GOT3 (cell line): Measurements from ENCODE around the gene GRAMD4.

Experiments
- DNase-seq: peaks from one replicate; lab custom pipeline; 2025; ENCODE audit warnings: mixed read lengths; lab: John Stamatoyannopoulos, UW

Gene GRAMD4

GRCh38 chr22:46691571-46691970, 71.4 kb downstream of the GRAMD4 start:
- no peak for DNase-seq

GRCh38 chr22:46693634-46694415, 73.6 kb downstream of the GRAMD4 start:
- no peak for DNase-seq

- no peak for DNase-seq
These were observed 74.4 kb downstream of the GRAMD4 start for GRCh38 chr22:46694416-46695170.

- DNase-seq = no peak
These were observed 75.4 kb downstream of the GRAMD4 start for GRCh38 chr22:46695346-46696228.

- no peak for DNase-seq
These were observed 76.0 kb downstream of the GRAMD4 start for GRCh38 chr22:46696229-46696518.

GRCh38 chr22:46696614-46697013, 76.4 kb downstream of the GRAMD4 start:
- no peak for DNase-seq

GRCh38 chr22:46697811-46698515, 77.8 kb downstream of the GRAMD4 start:
- no peak for DNase-seq

- no peak for DNase-seq
These were observed 78.9 kb downstream of the GRAMD4 start for GRCh38 chr22:46699091-46699490.

GRCh38 chr22:46701262-46701661, 81.1 kb downstream of the GRAMD4 start:
- no peak for DNase-seq

GRCh38 chr22:46703171-46703995, 83.2 kb downstream of the GRAMD4 start:
- no peak for DNase-seq

- DNase-seq = no peak
These were observed 83.8 kb downstream of the GRAMD4 start for GRCh38 chr22:46703996-46704370.

- DNase-seq = no peak
These were observed 85.9 kb downstream of the GRAMD4 start for GRCh38 chr22:46706060-46706459.

GRCh38 chr22:46707305-46707704, 87.1 kb downstream of the GRAMD4 start:
- DNase-seq = no peak

GRCh38 chr22:46707827-46708570, 87.8 kb downstream of the GRAMD4 start:
- no peak for DNase-seq

GRCh38 chr22:46708766-46709330, 88.7 kb downstream of the GRAMD4 start:
- DNase-seq = no peak

- no peak for DNase-seq
These were observed 90.6 kb downstream of the GRAMD4 start for GRCh38 chr22:46710806-46711205.

GRCh38 chr22:46712288-46712687, 92.1 kb downstream of the GRAMD4 start:
- no peak for DNase-seq

- no peak for DNase-seq
These were observed 94.4 kb downstream of the GRAMD4 start for GRCh38 chr22:46714550-46714949.

- no peak for DNase-seq
These were observed 99.7 kb downstream of the GRAMD4 start for GRCh38 chr22:46719921-46720320.

GRCh38 chr22:46721501-46722085, 101.4 kb downstream of the GRAMD4 start:
- DNase-seq = no peak
